HG03108 (cell line): ENCODE data around the gene CFHR1.
"Not testable (repeated sequence)": the region's sequence is repeated elsewhere in the genome, so short reads cannot be mapped to it uniquely, and the experiment has no call there.

ENCODE experiments used
- ATAC-seq: cut with Tn5 transposase; IDR thresholded peaks from one replicate; pipeline ENCODE4 v1.9.1; 2021; ENCODE audit warnings: moderate library complexity; ENCODE audit not compliant: unreplicated experiment

Gene CFHR1

DNA sequence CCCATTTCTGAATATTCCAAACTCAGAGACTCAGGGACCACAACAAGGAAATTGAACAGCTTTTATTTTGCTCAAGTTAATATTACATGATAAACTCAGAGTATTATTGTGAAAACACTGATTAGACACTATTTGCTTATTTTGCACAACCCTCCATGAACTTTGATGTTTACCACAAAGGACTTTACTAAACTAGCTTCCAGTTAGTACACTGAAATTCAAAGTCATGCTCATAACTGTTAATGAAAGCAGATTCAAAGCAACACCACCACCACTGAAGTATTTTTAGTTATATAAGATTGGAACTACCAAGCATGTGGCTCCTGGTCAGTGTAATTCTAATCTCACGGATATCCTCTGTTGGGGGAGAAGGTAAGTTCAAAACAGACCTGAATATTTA is at the start of gene CFHR1:
TSS of gene CFHR1 (plus strand) at position 201 of the 400 bp plus-strand sequence. CDS start at position 315, 114 bp downstream.
- not testable (repeated sequence) for ATAC-seq

DNA sequence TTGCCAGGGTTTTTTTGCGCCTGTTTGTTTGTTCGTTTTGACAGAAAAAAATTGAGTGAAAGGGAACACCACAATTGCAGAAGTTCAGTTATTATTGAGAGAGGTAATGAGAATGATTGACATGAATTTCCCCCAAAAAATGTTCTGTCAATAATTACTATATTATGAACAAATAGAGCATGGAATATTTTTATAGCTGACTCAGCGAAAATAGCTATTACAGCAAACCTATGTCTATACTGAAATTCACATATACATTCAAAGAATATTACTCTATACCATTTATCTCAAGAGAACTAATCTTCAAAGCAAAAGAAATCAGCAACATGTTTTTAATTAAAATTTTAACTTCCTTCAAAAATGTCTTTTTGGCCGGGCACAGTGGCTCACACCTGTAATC is 49.7 kb upstream of the CFHR1 start:
- not testable (repeated sequence) for ATAC-seq

DNA sequence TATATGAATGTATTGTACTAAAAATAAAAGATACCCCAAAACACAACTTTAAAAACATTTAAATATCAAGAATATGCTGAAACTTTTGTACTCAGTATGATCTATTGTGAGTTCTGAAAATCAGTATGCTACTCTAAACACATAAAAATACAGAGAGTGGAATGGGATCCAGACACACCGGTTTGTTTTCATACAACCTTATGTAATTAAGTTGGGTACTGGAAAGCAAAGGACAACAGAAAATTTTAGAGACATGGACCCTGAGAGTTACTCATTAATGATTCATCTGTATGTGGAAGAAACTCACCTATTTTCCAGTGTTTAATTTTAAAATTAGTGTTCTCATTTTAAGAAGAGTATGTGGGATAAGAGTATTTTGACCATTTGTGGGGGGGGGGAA is 45.8 kb upstream of the CFHR1 start:
- ATAC-seq: no peak

DNA sequence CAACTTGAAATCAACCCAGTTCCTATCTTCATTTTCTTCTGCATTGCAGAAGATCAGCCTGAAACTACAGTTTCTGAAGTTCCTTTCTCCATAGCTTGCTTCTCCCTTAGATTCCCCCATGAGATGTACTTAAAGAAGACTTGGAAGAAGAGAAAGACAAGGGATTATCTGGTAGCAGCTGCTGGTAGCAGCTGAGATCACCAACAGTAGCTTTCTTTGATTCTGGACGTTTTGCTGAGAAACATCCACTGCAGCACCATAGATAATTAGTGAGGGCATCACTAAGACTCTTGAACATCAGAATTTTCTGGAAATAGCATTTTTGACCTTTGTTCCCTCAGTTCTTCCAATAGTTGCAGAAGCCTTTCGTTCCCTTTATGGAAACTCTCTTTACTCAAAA is 45.4 kb upstream of the CFHR1 start:
- no peak for ATAC-seq

DNA sequence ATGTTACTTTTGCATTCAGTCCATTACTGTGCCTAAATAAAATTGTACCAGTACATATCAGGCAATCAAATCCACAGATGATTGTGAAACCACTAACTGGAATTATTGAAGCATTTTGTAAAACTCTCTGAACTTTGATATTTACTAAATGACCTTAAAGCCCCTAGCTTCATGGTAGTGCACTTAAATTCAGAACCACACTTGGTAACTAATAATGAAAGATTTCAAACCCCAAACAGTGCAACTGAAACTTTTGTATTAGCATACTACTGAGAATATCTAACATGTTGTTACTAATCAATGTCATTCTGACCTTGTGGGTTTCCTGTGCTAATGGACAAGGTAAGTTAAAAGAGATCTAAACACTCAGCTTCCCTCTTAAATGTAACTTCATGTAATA is 44.9 kb upstream of the CFHR1 start, which contains the start of gene CFHR3:
TSS of gene CFHR3 (plus strand) at position 238 of the 400 bp plus-strand sequence. CDS start at position 285, 47 bp downstream.
- no peak for ATAC-seq

DNA sequence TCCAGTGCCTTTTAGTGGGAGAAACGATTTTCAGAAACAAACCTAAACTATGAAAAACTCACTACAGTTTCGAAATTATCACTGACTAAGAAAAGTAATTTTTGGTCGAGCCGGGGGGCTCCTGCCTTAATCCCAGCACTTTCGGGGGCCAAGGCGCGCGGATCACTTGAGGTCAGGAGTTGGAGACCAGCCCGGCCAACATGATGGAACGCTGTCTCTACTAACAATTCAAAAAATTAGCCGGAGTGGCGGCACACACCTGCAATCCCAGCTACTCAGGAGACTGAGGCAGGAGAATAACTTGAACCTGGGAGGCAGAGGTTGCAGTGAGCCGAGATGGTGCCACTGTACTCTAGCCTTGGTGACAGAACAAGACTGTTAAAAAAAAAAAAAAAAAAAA is 41.9 kb upstream of the CFHR1 start:
- no peak for ATAC-seq

DNA sequence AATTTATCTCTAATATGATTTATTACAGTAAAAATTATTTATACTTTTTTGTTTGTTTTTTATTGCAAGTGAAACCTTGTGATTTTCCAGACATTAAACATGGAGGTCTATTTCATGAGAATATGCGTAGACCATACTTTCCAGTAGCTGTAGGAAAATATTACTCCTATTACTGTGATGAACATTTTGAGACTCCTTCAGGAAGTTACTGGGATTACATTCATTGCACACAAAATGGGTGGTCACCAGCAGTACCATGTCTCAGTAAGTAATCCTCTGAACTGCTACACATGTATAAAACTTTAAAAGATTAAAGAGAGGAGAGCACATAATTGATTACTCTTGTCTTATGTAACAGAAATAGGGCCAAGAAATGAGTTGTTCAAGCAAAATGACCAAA is 40.4 kb upstream of the CFHR1 start:
- no peak for ATAC-seq

DNA sequence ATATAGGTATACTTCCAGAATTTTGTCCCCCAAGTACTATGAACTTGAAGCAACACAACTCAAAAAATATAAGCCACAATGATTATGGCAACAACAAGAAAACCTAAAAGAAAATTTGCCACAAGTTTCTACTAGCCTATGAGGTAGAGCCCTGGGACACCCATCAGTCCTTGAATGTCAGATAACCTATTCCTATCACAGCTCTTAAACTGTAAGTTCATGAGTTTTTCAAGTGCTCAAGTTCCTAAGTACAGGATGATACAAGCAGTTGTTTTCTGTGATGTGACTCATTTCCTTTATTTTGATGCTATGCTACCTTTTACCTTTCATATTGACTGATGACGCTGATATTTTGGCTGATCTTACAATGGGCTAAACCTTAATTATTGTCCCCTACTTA is 28.3 kb upstream of the CFHR1 start:
- not testable (repeated sequence) for ATAC-seq

DNA sequence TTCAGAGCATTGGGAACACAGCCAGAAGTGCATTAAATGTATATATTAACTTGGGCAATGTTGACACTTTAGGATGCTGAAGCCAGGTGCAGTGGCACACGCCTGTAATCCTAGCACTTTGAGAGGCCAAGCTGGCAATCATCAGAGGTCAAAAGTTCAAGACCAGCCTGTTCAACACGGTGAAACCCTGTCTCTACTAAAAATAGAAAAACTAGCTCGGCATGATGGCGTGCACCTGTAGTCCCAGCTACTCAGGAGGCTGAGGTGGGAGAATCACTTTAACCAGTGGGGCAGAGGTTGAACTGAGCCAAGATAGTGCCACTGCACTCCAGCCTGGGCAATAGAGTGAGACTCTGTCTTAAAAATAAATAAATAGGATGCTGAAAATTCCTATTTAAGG is 25.4 kb upstream of the CFHR1 start:
- not testable (repeated sequence) for ATAC-seq

DNA sequence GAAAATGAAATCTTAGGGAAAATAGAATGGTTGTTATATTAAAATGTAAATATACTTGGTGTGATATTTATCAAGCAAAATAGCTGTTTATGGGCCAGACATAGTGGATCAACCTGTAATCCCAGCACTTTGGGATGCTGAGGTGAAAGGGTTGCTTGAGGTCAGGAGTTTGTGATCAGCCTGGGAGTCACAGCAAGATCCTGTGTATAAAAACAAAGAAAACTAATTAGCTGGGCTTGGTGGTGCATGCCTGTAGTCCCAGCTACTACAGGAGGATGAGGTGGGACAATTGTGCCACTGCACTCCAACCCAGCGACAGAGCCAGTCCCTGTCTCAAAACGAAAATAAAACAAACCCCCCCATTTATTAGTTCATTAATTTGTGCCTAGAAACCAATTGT is 21.6 kb upstream of the CFHR1 start:
- ATAC-seq: no peak

DNA sequence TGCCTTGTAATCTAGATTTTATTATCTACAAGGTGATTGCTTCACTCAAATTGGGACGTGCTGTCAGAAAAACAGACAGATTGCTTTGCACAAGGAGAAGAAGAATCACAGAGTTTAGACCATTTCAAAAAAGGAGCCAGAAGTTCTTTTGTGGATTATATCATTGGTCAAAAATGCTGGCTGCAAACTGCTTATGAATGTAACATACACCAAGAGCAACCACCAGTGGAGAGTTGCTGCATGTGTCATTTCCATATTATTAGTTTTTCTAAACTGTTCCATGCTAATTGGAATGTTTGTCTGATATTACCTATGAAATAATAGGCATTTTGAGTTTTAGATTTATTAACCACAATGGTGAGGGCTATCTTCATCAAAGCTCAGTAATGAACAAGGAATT is 17.6 kb upstream of the CFHR1 start:
- not testable (repeated sequence) for ATAC-seq

DNA sequence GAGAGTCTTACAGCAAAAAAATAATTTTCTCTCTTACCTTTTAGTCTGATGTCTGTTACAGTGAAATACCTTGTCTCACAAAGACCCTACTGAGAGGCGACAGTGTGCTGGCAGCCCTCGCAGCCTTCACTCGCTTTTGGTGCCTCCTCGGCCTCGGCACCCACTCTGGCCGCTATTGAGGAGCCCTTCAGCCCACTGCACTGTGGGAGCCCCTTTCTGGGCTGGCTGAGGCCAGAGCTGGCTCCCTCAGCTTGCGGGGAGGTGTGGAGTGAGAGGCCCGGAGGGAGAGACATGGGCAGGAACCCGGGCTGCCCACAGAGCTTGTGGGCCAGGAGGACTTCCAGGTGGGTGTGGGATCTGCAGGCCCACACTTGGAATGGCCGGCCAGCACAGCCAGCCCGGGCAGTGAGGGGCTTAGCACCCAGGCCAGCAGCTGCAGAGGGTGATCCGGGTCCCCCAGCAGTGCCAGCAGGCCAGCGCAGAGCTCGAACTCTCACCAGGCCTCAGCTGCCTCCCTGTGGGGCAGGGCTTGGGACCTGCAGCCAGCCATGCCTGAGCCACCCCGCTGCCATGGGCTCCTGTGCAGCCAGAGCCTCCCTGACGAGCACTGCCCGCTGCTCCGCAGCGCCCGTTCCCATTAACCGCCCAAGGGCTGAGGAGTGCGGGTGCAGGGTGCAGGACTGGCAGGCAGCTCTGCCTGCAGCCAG is 10.8 kb upstream of the CFHR1 start:
- no peak for ATAC-seq

DNA sequence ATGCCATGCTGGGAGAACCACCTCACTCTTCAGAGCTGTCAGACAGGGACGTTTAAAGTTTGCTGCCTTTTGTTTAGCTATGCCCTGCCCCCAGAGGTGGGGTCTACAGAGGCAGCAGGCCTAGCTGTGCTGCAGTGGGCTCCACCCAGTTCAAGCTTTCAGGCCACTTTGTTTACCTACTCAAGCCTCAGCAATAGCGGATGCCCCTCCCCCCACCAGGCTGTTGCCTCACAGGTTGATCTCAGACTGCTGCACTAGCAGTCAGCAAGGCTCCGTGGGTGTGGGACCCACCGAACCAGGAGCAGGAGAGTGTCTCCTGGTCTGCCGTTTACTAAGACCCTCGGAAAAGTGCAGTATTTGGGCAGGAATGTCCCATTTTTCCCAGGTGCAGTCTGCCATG is 2.1 kb upstream of the CFHR1 start:
- ATAC-seq: not testable (repeated sequence)

DNA sequence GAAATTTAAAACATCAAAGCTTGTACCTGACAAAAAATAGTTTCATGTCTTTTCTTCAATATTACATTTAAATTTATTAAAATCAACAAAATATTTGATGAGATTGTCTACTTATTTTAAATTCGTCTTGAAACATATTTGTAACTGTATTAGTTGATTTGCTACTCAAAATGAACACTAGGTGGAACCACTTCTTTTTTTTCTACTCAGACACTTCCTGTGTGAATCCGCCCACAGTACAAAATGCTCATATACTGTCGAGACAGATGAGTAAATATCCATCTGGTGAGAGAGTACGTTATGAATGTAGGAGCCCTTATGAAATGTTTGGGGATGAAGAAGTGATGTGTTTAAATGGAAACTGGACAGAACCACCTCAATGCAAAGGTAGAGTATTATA is 8.3 kb downstream of the CFHR1 start:
- ATAC-seq: not testable (repeated sequence)

DNA sequence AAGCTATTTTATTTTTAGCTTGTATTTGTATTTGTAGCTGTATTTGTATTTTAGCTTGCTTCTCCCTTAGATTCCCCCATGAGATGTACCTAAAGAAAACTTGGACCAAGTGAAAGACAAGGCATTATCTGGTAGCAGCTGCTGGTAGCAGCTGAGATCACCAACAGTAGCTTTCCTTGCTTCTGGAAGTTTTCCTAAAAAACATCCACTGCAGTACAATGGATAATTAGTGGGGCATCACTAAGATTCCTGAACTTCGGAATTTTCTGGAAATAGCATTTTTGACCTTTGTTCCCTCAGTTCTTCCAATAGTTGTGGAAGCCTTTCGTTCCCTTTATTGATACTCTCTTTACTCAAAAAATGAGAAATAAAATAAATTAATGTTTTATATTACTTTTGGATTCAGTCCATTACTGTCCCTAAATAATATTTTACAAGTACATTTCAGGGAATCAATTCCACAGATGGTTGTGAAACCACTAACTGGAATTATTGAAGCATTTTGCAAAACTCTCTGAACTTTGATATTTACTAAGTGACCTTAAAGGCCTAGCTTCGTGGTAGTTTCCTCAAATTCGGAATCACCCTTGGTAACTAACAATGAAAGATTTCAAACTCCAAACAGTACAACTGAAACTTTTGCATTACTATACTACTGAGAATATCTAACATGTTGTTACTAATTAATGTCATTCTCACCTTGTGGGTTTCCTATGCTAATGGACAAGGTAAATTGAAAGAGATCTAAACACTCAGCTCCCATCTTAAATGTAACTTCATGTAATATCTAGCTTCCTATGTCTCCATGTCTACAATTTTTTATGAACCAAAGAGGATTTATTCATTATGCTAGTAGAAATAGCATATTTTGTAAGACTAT is 30.3 kb downstream of the CFHR1 start:
- ATAC-seq: not testable (repeated sequence)

DNA sequence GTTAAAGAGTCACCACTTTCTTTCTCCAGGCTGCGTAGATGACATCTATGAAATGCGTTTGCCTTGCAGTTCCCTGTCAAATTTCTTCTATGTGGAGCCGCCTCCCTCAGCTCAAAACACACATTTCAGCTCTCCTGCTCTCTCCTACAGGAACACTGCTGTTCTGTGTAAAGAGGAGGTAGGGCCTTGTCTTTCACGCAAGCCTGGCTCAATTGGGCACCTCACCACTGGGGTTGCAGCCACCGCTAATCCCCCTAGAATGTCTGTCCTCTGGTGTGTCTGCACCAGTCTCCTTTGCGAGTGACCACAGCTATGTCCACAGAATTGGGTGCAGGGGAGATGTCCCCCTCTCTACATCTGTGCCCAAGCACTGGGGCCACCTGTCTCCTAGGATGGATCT is 36.5 kb downstream of the CFHR1 start:
- ATAC-seq: no peak

DNA sequence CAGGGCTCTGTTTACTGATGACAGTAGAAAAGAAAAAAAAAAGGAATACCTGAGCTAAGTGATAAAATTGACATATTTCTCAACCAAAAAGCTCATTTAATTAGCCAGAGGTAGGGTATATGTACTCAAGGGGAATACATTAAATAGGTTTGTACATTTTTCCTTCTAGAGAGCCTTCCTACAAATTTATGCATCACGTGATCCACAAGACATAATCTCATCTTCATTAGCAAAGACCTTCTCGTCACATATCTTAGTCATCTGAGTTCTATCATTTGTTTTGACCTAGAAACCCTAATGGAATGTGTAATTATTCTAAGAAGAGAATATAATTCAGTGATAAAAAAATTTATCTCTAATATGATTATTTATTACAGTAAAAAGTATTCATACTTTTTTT is 37.7 kb downstream of the CFHR1 start:
- no peak for ATAC-seq

DNA sequence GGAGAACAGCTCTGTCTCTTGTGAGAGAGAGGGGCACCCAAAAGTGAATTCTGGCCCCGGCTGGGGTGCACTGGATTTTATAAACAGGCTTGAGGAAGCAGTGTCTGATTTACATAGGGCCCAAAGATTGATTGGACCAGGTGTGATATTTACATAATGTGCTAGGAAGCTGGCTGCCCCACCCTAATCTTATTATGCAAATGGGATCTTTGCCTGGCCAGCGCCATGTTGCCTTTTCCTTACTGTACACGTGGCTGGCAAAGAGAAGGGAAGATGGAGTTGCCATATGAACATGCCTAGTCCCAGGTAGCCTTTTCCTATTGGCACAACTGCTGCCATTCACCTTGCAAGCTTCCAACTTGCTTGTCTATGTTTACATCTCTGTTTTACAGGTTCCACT is 39.3 kb downstream of the CFHR1 start:
- no peak for ATAC-seq

DNA sequence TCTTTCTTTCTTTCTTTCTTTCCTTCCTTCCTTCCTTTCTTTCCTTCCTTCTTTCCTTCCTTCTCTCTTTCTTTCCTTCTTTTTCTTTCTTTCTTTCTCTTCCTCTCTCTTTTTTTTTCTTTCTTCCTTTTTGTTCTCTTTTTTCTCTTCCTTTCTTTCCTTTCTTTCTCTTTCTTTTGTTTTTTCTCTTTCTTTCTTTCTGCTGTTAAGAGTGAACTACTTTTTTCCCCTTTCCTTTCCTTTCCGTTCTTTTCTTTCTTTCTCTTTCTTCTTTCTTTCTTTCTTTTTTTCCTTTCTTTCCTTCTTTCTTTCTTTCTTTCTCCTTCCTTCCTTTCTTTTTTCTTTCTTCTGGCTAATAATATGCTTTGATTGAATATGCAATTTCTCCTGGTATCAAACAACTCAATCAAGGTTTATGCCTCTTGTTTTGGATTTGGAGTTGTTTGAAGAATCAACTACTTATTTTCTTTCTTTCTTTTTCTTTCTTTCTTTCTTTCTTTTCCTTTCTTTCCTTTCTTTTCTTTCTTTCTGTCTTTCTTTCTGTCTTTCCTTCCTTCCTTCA is 40.9 kb downstream of the CFHR1 start:
- no peak for ATAC-seq

DNA sequence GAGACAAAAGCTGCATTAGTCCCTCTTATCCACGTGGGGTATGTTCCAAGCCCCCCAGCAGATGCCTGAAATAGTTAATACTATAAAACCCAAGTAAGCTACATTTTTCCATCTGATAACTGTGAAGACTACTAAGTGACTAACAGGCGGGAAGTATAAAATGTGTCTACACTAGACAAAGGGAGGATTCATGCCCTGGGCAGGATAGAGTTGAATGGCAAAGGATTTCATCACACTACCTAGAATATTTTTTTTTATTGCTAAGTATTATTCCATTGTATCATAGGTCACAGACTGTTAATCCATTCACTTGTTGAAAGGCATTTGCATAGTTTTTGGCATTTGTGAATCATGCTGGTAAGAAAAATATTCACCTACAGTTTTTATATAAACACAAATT is 41.9 kb downstream of the CFHR1 start:
- ATAC-seq: no peak

DNA sequence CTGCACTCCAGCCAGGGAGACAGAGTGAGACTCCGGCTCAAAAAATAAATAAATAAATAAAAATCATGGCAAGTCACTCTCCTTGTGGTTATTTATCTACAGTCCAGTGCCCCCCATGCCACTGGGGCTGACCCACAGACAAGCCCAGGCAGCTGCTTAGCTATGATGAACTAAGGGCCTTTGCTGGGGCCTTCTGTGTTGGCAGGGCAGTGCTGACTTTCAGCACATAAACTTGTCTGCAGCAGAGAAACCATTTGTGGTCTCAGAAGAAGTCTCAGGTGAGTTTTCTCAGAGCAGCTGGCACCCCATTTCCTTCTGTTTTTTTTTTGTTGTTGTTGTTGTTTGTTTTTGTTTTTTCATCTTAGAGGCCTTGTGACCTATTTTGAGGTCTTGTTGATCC is 47.4 kb downstream of the CFHR1 start:
- no peak for ATAC-seq

DNA sequence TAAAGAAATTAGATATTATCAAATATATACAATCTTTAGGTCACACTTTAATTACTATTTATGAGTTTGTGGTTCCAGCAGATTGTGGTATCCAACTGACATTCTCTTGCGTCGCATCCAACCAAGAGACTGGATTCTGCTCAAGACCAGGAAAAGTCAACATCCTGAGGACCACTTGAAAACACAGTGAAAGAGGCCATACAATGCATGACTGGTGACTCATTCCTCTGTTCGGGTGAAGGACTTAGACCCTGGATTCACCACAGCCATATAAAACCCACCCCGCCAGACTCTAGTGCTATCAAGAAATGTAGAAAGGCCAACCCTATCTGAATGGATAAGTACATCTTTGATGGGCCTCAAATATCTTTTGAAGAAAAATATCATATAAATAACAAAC is 53.9 kb downstream of the CFHR1 start:
- no peak for ATAC-seq
